ENCODE measurements around the gene PPP1CB. TPM values are rescaled to one million over a fixed set of nuclear protein-coding genes. Genes with fewer than 3 reads are reported as not detected.

The PPP1CB gene
- total and polyA plus RNA-seq, 8 donors, result 72.5 to 458 (median 204) TPM

- Histone ChIP-seq H3K36me3 (no peaks in the 10 kb centered on the region), H3K4me3 (no peak overlapping the region), H3K4me1 (peaks cover 0 to 40% (median 26%) of the 10 kb centered on the region in 4 donors), H3K27me3 (no peaks in the 10 kb centered on the region), H3K27ac (no peak overlapping the region), H3K9me3 (no peaks in the 10 kb centered on the region)
- 83 to 91% (median 85%) methylated on average over 3 of the region's 3 CpGs for WGBS, 5 donors
- TF ChIP-seq POLR2AphosphoS5 (IDR thresholded peaks at IDR 0.05) (no peak), EP300 (IDR thresholded peaks at IDR 0.05) (no peak), CTCF (IDR thresholded peaks at IDR 0.05) (no peak), POLR2A (IDR thresholded peaks at IDR 0.05) (no peak)
- intact Hi-C loops (cut with DNase I; ENCODE audit: low total_unique reads), result no loop called here
- DNase-seq, result no peak
These were observed 31.3 kb upstream of the PPP1CB start for GRCh38 chr2:28720345-28720744.

- H3K36me3 ChIP-seq, result no peaks in the 10 kb centered on the region
- TF ChIP-seq POLR2A (IDR thresholded peaks at IDR 0.05) (no peak), POLR2AphosphoS5 (IDR thresholded peaks at IDR 0.05) (no peak), EP300 (IDR thresholded peaks at IDR 0.05) (no peak), CTCF (IDR thresholded peaks at IDR 0.05) (no peak)
- DNase-seq, result no peak
- H3K4me1 ChIP-seq, result peaks cover 0 to 29% (median 16%) of the 10 kb centered on the region in 4 donors
- H3K27ac ChIP-seq, result no peak overlapping the region
- H3K4me3 ChIP-seq, result no peak overlapping the region
- no peaks in the 10 kb centered on the region for H3K9me3 ChIP-seq
- intact Hi-C loops (cut with DNase I; ENCODE audit: low total_unique reads), result no loop called here
- 89 to 93% (median 92%) methylated on average over 7 of the region's 7 CpGs for WGBS, 5 donors
- H3K27me3 ChIP-seq, result no peaks in the 10 kb centered on the region
These were observed 29.9 kb upstream of the PPP1CB start for GRCh38 chr2:28721601-28722191.

- 86 to 90% (median 90%) methylated on average over 8 of the region's 8 CpGs for whole genome bisulfite sequencing, 5 donors
- H3K9me3 ChIP-seq, result no peaks in the 10 kb centered on the region
- H3K27me3 ChIP-seq, result no peaks in the 10 kb centered on the region
- no peak for DNase-seq
- H3K36me3 ChIP-seq, result no peaks in the 10 kb centered on the region
- H3K4me3 ChIP-seq, result no peak overlapping the region
- intact Hi-C loops (cut with DNase I; ENCODE audit: low total_unique reads), result no loop called here
- no peak for TF ChIP-seq CTCF (IDR thresholded peaks at IDR 0.05)
- TF ChIP-seq POLR2AphosphoS5 (IDR thresholded peaks at IDR 0.05), result no peak
- no peak for TF ChIP-seq EP300 (IDR thresholded peaks at IDR 0.05)
- TF ChIP-seq POLR2A (IDR thresholded peaks at IDR 0.05), result no peak
- H3K27ac ChIP-seq, result no peak overlapping the region
- H3K4me1 ChIP-seq, result peaks cover 0 to 29% (median 9%) of the 10 kb centered on the region in 4 donors
These were observed 26.5 kb upstream of the PPP1CB start for GRCh38 chr2:28725021-28725711.

GRCh38 chr2:28726177-28726576 lies 25.5 kb upstream of the PPP1CB start:
- WGBS, 5 donors, result 91 to 98% (median 96%) methylated on average over 4 of the region's 4 CpGs
- no peak for TF ChIP-seq POLR2A (IDR thresholded peaks at IDR 0.05)
- TF ChIP-seq EP300 (IDR thresholded peaks at IDR 0.05), result no peak
- no peak for DNase-seq
- Histone ChIP-seq H3K4me1 (peaks cover 0 to 25% (median 5%) of the 10 kb centered on the region in 4 donors), H3K27ac (no peak overlapping the region), H3K27me3 (no peaks in the 10 kb centered on the region), H3K9me3 (no peaks in the 10 kb centered on the region), H3K4me3 (no peak overlapping the region), H3K36me3 (no peaks in the 10 kb centered on the region)
- intact Hi-C loops (cut with DNase I; ENCODE audit: low total_unique reads), result no loop called here

- intact Hi-C loops (cut with DNase I; ENCODE audit: low total_unique reads), result no loop called here
- Histone ChIP-seq H3K27me3 (no peaks in the 10 kb centered on the region), H3K4me3 (no peak overlapping the region), H3K9me3 (no peaks in the 10 kb centered on the region), H3K36me3 (no peaks in the 10 kb centered on the region), H3K27ac (no peak overlapping the region), H3K4me1 (peaks cover 0 to 17% (median 3%) of the 10 kb centered on the region in 4 donors)
- no peak for DNase-seq
- TF ChIP-seq POLR2AphosphoS5 (IDR thresholded peaks at IDR 0.05) (no peak), POLR2A (IDR thresholded peaks at IDR 0.05) (no peak), CTCF (IDR thresholded peaks at IDR 0.05) (no peak), EP300 (IDR thresholded peaks at IDR 0.05) (no peak)
These were observed 21.9 kb upstream of the PPP1CB start for GRCh38 chr2:28729698-28730097.
